ENCODE data around the gene GALNTL6. TPM values are rescaled to one million over a fixed set of nuclear protein-coding genes. Genes with fewer than 3 reads are reported as not detected.

Gene GALNTL6
- total and polyA plus RNA-seq, 9 of the 15 experiments (the other 6 are each of a cell fraction or from before 2014, with no cell fraction given), result 0.18 to 0.50 (median 0.29) TPM

DNA sequence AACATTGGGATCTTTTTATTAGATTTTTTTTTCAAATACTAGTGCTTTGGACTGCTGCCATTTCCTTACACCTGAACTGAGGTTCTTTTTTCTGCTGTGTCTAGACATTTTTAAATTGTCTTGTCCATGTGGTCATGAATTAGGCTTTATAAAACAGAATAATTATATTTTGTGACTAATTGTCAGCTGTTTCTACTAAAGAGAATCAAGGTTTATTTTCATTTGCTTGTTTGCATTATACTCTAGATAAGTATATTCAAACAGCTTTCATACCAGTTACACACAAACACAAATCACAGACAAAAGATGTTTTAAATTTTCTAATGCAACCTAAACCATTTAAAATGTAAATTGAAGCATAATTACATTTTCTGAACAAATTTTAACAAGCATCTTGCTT is 194.7 kb downstream of the GALNTL6 start:
- H3K9ac ChIP-seq (ENCODE audit: insufficient read depth in 1 of 2, low read depth in 2 of 2, low read length in 2 of 2), result no peak overlapping the region
- no peaks in the 10 kb centered on the region for H3K4me1 ChIP-seq (replicated peaks in 1 of 2; ENCODE audit: control insufficient read depth in 2 of 2, insufficient read depth in 2 of 2, low read length in 2 of 2)
- no peak for TF ChIP-seq ETV1 (tag; conservative IDR thresholded peaks at IDR 0.05; ENCODE audit: low read depth)
- no peak for TF ChIP-seq NFXL1 (CRISPR knock-in tag; IDR thresholded peaks at IDR 0.05)
- TF ChIP-seq MYC (IDR thresholded peaks at IDR 0.05; ENCODE audit: low read depth, low read length), result no peak
- TF ChIP-seq MYC (CRISPR knock-in tag; IDR thresholded peaks at IDR 0.05; ENCODE audit: borderline replicate concordance, low read depth), result no peak
- TF ChIP-seq RBM14 (IDR thresholded peaks at IDR 0.05; ENCODE audit: borderline replicate concordance, insufficient read depth, low read depth, low read length), result no peak
- no peak for TF ChIP-seq NFE2 (IDR thresholded peaks at IDR 0.05; ENCODE audit: low read depth)
- TF ChIP-seq ZNF583 (CRISPR knock-in tag; IDR thresholded peaks at IDR 0.05), result no peak
- TF ChIP-seq NFATC3 (IDR thresholded peaks at IDR 0.05), result no peak
- TF ChIP-seq DACH1 (IDR thresholded peaks at IDR 0.05; ENCODE audit: partially characterized antibody), result no peak
- no peak for TF ChIP-seq CREM (IDR thresholded peaks at IDR 0.05; ENCODE audit: low read depth)
- TF ChIP-seq, protein P1, sequence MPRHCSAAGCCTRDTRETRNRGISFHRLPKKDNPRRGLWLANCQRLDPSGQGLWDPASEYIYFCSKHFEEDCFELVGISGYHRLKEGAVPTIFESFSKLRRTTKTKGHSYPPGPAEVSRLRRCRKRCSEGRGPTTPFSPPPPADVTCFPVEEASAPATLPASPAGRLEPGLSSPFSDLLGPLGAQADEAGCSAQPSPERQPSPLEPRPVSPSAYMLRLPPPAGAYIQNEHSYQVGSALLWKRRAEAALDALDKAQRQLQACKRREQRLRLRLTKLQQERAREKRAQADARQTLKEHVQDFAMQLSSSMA (CRISPR knock-in tag; IDR thresholded peaks at IDR 0.05), result no peak
- intact Hi-C loops (cut with micrococcal nuclease), result no loop called here
- in situ Hi-C loops (cut with MboI), result no loop called here
- H3K36me3 ChIP-seq (ENCODE audit: control insufficient read depth, insufficient read depth, low read length), result no peaks in the 10 kb centered on the region
- BruUV-seq (replicated peaks), result no TSS peak
- H3K4me3 ChIP-seq, result no peak overlapping the region
- no peak overlapping the region for H3K4me2 ChIP-seq (ENCODE audit: insufficient read depth, low read length)
- H2AFZ ChIP-seq (ENCODE audit: low read depth, low read length), result no peak overlapping the region
- no peak overlapping the region for H3K27ac ChIP-seq (ENCODE audit: extremely low read depth, low read depth, low read length)
- no peaks in the 10 kb centered on the region for H3K79me2 ChIP-seq (ENCODE audit: control insufficient read depth, insufficient read depth, low read length)
- CTCF ChIA-PET (ENCODE audit: low intra/inter-chr PET ratio), result no interaction called here
- H3K9me1 ChIP-seq (ENCODE audit: control insufficient read depth, insufficient read depth, low read length), result no peaks in the 10 kb centered on the region
- FAIRE-seq (no peak), ATAC-seq (no peak), DNase-seq (ENCODE audit: extremely low read depth in 1 of 4, low spot score in 3 of 4) (no peak)
- H3K27me3 ChIP-seq (ENCODE audit: control insufficient read depth in 2 of 2, insufficient read depth in 2 of 2, low read length in 2 of 2), result no peaks in the 10 kb centered on the region
- H4K20me1 ChIP-seq (replicated peaks; ENCODE audit: control insufficient read depth, insufficient read depth, low read length), result no peaks in the 10 kb centered on the region
- no peaks in the 10 kb centered on the region; the same call in 1 of the 2 replicates for H3K9me3 ChIP-seq (replicated peaks; ENCODE audit: control insufficient read depth, insufficient read depth, low read depth, low read length)
- POLR2A ChIA-PET, result no interaction called here

Data from K562 (cell line).